HG02642 (cell line): ENCODE data around the gene MGAT5.

Experiments
- ATAC-seq: cut with Tn5 transposase; IDR thresholded peaks from one replicate; pipeline ENCODE4 v1.9.1; 2021; ENCODE audit warnings: mild to moderate bottlenecking; ENCODE audit not compliant: unreplicated experiment, poor library complexity

The MGAT5 gene

GRCh38 chr2:134384131-134384530 is 130.3 kb downstream of the MGAT5 start:
- no peak for ATAC-seq

- no peak for ATAC-seq
These were observed 131.3 kb downstream of the MGAT5 start for GRCh38 chr2:134385195-134385594.

- no peak for ATAC-seq
These were observed 132.4 kb downstream of the MGAT5 start for GRCh38 chr2:134386310-134386709.

- no peak for ATAC-seq
These were observed 135.5 kb downstream of the MGAT5 start for GRCh38 chr2:134389381-134389780.

- ATAC-seq, result peak; percentile 83
These were observed 137.9 kb downstream of the MGAT5 start for GRCh38 chr2:134391751-134392160.

- no peak for ATAC-seq
These were observed 138.7 kb downstream of the MGAT5 start for GRCh38 chr2:134392442-134393074.

- no peak for ATAC-seq
These were observed 139.2 kb downstream of the MGAT5 start for GRCh38 chr2:134393075-134393461.

- no peak for ATAC-seq
These were observed 141.9 kb downstream of the MGAT5 start for GRCh38 chr2:134395779-134396178.

GRCh38 chr2:134396493-134396892 is 142.6 kb downstream of the MGAT5 start:
- ATAC-seq, result no peak

- ATAC-seq, result no peak
These were observed 143.4 kb downstream of the MGAT5 start for GRCh38 chr2:134397146-134397896.

GRCh38 chr2:134398300-134398699 is 144.4 kb downstream of the MGAT5 start:
- no peak for ATAC-seq

GRCh38 chr2:134399096-134399495 is 145.2 kb downstream of the MGAT5 start:
- ATAC-seq, result no peak

GRCh38 chr2:134401081-134401497 is 147.2 kb downstream of the MGAT5 start:
- ATAC-seq, result no peak

GRCh38 chr2:134401789-134402188 is 147.9 kb downstream of the MGAT5 start:
- no peak for ATAC-seq

GRCh38 chr2:134402410-134402809 is 148.5 kb downstream of the MGAT5 start:
- no peak for ATAC-seq

GRCh38 chr2:134405611-134406081 is 151.8 kb downstream of the MGAT5 start:
- ATAC-seq, result no peak

- no peak for ATAC-seq
These were observed 152.4 kb downstream of the MGAT5 start for GRCh38 chr2:134406311-134406710.

- ATAC-seq, result no peak
These were observed 152.9 kb downstream of the MGAT5 start for GRCh38 chr2:134406736-134407135.

GRCh38 chr2:134407154-134407890 is 153.4 kb downstream of the MGAT5 start:
- ATAC-seq, result no peak

- ATAC-seq, result no peak
These were observed 154.5 kb downstream of the MGAT5 start for GRCh38 chr2:134408386-134408785.

GRCh38 chr2:134408791-134409190 is 154.9 kb downstream of the MGAT5 start:
- no peak for ATAC-seq
